Stomach smooth muscle (tissue), 2 donors: ENCODE data around the gene TTLL3.
"Not testable (repeated sequence)": the region's sequence is repeated elsewhere in the genome, so short reads cannot be mapped to it uniquely, and the experiment has no call there.

Experiments used
- H3K27ac ChIP-seq: one replicate; pipeline ENCODE4 v1.7.0; 2013; ENCODE audit warnings: mild to moderate bottlenecking, low read length, inconsistent platforms
- H3K27me3 ChIP-seq, 2 donors: one replicate each; pipeline ENCODE4 v1.7.0; 2013; ENCODE audit warnings: low read length in 2 of 2; ENCODE audit not compliant: insufficient read depth in 2 of 2, control insufficient read depth in 1 of 2
- H3K36me3 ChIP-seq, 2 donors: one replicate each; pipeline ENCODE4 v1.7.0; 2013; ENCODE audit warnings: low read length in 2 of 2; ENCODE audit not compliant: control insufficient read depth in 2 of 2, insufficient read depth in 2 of 2
- H3K4me1 ChIP-seq: one replicate; pipeline ENCODE4 v1.7.0; 2013; ENCODE audit warnings: low read length; ENCODE audit not compliant: control insufficient read depth, insufficient read depth
- H3K4me3 ChIP-seq, 2 donors: one replicate each; pipeline ENCODE4 v1.7.0; 2013; ENCODE audit warnings: low read length in 2 of 2
- H3K9ac ChIP-seq, 2 donors: one replicate each; pipeline ENCODE4 v1.7.0; 2013; ENCODE audit warnings: low read length in 2 of 2, mild to moderate bottlenecking in 1 of 2
- H3K9me3 ChIP-seq, 2 donors: one replicate each; pipeline ENCODE4 v1.7.0; 2013; ENCODE audit warnings: low read length in 2 of 2; ENCODE audit not compliant: control insufficient read depth in 2 of 2
- donor health status: healthy.
- donor health status: Pancreatic carcinoma.

Gene TTLL3

DNA sequence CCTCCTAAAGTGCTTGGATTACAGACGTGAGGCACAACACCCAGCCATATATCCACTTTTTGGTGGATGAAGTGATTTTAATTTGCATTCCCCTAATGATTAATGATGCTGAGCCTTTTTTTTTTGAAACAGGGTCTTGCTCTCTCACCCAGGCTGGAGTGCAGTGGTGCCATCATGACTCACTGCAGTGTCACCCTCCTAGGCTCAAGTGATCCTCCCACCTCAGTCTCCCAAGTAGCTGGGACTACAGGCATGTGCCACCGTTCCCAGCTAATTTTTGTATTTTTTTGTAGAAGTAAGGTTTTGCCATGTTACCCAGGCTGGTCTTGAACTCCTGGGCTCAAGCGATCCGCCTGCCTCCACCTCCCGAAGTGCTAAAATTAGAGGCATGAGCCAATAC is 62.0 kb downstream of the TTLL3 start:
- not testable (repeated sequence) for H3K4me1 ChIP-seq, H3K27me3 ChIP-seq, H3K4me3 ChIP-seq, H3K9ac ChIP-seq, H3K9me3 ChIP-seq, H3K36me3 ChIP-seq, H3K27ac ChIP-seq

DNA sequence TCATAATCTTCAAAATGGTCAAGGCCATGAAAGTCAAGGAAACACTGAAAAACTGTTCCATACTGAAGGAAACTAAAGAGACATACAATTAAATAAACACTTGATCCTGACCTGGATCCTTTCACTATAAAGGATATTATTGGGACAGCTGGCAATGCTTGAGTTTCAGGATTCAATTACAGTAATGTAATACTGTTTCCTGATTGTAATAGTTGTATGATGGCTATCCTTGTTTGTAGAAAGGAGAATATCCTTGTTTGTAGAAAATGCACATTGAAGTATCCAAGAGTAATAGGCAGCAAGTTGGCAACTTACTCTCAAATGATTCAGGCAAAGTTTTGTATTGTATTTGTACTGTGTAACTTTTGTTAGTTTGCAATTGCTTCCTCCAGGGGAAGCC is 65.4 kb downstream of the TTLL3 start:
- Histone ChIP-seq H3K27me3 (peaks cover 0 to 2% of the 10 kb centered on the region in 2 donors), H3K9me3 (no peaks in the 10 kb centered on the region), H3K36me3 (no peaks in the 10 kb centered on the region), H3K4me3 (no peak overlapping the region), H3K9ac (no peak overlapping the region), H3K4me1 (no peaks in the 10 kb centered on the region), H3K27ac (no peak overlapping the region)

DNA sequence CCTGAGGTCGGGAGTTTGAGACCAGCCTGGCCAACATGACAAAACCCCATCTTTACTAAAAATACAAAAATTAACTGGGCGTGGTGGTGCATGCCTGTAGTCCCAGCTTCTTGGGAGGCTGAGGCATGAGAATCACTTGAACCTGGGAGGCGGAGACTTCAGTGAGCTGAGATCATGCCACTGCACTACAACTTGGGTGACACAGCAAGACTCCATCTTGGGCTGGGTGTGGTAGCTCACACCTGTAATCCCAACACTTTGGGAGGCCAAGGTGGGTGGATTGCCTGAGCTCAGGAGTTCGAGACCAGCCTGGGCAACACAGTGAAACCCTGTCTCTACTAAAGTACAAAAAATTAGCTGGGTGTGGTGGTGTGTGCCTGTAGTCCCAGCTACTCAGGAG is 66.2 kb downstream of the TTLL3 start:
- not testable (repeated sequence) for H3K36me3 ChIP-seq, H3K27ac ChIP-seq, H3K9ac ChIP-seq, H3K9me3 ChIP-seq, H3K4me3 ChIP-seq, H3K4me1 ChIP-seq, H3K27me3 ChIP-seq

DNA sequence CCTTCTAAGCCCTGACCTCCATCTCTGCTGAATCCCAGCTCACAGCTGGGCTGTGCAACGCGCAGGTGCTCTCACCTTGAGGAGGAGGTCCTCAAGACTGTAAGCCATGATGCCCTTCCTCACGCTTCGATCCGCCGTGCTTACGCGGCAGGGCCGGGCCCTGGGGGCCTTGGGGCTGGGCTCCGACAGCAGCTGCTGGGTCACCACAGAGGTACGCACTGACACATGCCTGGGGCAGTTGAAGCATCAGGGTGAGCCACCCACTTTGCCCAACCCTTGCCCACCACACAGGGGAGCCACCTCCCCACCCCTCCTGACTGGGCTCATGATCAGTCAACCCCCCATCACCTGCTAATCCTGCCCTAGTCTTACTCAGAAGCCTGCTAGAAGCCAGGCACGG is 66.9 kb downstream of the TTLL3 start:
- H3K9me3 ChIP-seq: no peaks in the 10 kb centered on the region
- H3K36me3 ChIP-seq: no peaks in the 10 kb centered on the region
- H3K4me3 ChIP-seq: no peak overlapping the region

DNA sequence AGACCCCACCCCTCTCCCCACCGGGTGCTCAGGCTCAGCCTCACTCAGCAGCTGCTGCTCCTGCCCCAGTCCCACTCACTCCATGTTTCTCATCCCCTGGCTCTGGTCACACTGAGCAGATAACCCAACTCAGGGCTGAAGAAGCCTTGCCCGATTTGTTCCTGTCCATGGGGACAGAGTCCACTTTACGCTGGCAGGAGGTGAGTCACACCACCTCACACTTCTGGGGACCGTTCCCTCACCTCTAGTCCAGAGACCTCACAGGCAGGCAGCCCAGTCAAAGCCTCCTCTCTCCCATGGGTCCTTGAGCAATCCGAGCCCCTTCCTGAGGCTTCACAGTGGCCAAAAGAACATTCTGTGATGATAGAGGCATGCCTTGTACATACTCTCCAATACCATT is 68.6 kb downstream of the TTLL3 start:
- Histone ChIP-seq H3K4me1 (no peaks in the 10 kb centered on the region), H3K27me3 (peaks cover 0 to 2% of the 10 kb centered on the region in 2 donors), H3K9ac (no peak overlapping the region), H3K4me3 (no peak overlapping the region), H3K36me3 (no peaks in the 10 kb centered on the region), H3K9me3 (no peaks in the 10 kb centered on the region), H3K27ac (no peak overlapping the region)

More for the DNA sequence above, 66.9 kb downstream of the TTLL3 start:
- H3K27me3 ChIP-seq: peaks cover 0 to 2% of the 10 kb centered on the region in 2 donors
- H3K9ac ChIP-seq: no peak overlapping the region
- no peaks in the 10 kb centered on the region for H3K4me1 ChIP-seq
- H3K27ac ChIP-seq: no peak overlapping the region

DNA sequence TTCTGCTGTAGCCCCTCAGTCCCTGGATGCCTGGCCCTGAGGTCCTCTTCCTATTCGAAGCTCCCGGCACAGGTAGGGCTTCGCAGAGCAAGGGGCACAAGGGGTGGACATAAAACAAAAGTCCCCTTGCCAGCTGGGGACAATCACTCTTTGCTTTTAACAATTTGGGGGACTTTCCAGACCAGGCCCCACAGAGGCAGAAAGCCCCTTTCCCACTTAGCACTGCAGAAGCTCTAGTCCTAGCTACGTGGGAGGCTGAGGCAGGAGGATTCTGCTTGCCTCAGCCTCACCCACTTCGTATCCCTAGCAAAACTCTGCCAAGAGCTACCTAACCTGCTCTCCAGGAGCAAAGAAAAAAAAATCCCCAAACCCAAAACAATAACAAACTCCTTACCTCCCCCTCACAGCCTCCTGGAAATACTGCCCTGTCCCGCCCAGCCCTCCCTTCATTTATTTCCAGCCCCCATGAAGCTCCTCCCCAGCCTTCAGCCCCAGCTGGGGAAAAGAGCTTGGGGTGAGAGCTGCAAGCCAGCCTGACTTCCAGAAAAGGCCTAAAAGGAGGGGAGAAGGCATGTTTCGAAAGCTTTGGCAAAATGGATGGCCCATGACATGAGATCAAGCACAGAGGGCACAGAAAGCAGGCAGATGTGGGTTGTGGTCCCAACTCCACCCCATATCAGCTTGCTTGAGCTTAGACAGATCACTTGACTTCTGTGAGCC is 69.9 kb downstream of the TTLL3 start, which contains the start of gene CIDEC:
TSS of gene CIDEC (minus strand) at position 424 of the 720 bp plus-strand sequence. CDS start 1,767 bp downstream, outside the sequence.
- no peaks in the 10 kb centered on the region for H3K36me3 ChIP-seq
- H3K27me3 ChIP-seq: peaks cover 0 to 2% of the 10 kb centered on the region in 2 donors
- H3K9ac ChIP-seq: no peak within 1 kb of the TSS
- no peak within 1 kb of the TSS for H3K27ac ChIP-seq
- no peak within 1 kb of the TSS for H3K4me3 ChIP-seq
- H3K4me1 ChIP-seq: no peaks in the 10 kb centered on the region
- no peaks in the 10 kb centered on the region for H3K9me3 ChIP-seq

DNA sequence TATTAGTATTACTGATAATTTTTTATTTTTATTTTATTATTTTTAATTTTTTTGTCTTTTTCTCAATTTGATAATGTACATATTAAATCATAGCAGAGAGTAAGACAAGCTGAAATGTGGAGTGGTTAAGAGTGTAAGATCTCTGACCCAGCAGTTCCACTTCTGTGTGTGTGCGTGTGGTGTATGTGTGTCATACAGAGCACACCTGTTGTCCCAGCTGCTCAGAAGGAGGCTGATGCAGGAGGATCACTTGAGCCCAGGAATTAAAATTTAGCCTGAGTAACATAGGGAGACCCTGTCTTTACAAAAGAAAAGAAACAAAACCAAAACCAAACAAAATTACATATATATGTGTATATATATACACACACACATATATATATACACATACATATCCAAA is 71.4 kb downstream of the TTLL3 start:
- H3K27me3 ChIP-seq: peaks cover 0 to 2% of the 10 kb centered on the region in 2 donors
- H3K9ac ChIP-seq: no peak overlapping the region
- H3K4me1 ChIP-seq: no peaks in the 10 kb centered on the region
- H3K27ac ChIP-seq: no peak overlapping the region
- no peaks in the 10 kb centered on the region for H3K36me3 ChIP-seq
- H3K9me3 ChIP-seq: no peaks in the 10 kb centered on the region
- no peak overlapping the region for H3K4me3 ChIP-seq

DNA sequence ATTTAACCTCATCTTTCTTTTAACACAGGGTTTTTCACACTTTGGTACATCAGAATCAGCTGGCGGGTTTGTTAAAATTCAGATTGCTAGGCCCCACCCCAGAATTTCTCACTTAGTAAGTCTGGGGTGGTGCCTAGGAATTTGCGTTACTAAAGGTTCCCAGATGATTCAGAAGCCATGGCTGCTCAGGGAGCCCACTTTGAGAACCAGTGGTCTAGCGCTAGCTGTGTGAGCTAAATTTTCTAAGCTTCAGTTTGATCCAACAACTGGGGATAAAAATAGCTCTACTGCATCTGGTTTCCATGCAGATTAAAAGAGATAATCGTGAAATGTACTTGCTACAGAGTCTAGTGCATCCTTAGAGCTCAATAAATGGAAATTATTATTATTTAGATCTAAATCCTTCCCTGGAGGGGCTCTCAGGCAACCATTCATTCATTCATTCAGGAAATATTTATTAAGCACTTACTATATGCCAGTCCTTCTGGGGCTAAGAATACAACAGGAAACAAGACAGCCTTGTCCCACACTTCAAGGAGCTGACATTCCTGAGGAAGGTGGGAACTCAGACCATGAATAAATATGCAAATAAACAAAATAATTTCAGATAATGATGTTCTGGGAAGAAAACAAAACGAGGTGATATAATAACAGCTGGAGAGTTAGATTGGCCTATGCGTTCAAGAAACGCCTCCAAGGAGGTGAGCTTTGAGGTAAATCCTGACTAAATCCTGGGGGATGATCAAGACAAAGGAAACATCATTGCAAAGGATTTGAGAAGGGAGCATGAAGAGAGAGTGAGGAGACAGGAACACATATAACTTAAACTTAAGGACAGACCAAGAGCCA is 73.9 kb downstream of the TTLL3 start:
- Histone ChIP-seq H3K4me3 (no peak overlapping the region), H3K27ac (no peak overlapping the region), H3K27me3 (no peaks in the 10 kb centered on the region), H3K4me1 (no peaks in the 10 kb centered on the region), H3K36me3 (no peaks in the 10 kb centered on the region), H3K9ac (no peak overlapping the region), H3K9me3 (no peaks in the 10 kb centered on the region)

DNA sequence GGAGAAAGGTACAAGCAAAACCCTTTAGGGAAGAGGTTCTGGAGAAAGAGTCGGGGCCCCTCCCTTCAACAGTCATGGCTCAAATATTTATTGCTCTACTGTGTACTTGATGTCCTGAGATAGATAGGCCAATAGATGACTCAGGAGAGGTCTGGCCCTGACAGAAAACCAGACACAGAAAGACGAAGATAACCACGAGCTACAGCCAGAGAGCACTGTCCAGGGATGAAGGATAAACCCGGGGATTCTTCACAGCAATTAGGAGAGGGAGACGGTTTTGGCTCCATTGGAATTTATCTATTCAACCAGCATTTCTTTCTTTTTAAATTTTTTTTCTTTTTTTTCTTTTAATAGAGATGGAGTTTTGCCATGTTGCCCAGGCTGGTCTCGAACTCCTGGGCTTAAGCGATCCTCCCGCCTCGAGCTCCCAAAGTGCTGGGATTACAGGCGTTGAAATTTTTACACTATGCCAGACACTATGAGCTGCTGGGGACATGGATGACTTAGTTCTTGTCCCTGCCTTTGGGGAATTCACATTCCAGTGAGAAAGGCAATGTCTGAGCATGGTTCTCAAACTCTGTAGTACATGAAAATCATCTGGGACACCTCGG is 74.6 kb downstream of the TTLL3 start:
- no peak overlapping the region for H3K27ac ChIP-seq
- H3K36me3 ChIP-seq: no peaks in the 10 kb centered on the region
- H3K27me3 ChIP-seq: no peaks in the 10 kb centered on the region
- H3K4me1 ChIP-seq: no peaks in the 10 kb centered on the region
- no peak overlapping the region for H3K4me3 ChIP-seq
- no peak overlapping the region for H3K9ac ChIP-seq
- H3K9me3 ChIP-seq: no peaks in the 10 kb centered on the region
